Measurements from ENCODE around the gene IHH. TPM values are rescaled to one million over a fixed set of nuclear protein-coding genes. Genes with fewer than 3 reads are reported as not detected.
A peak's percentile ranks its signal among the peaks of the same experiment; 100 is the strongest.

IHH gene
- total RNA-seq, 1 donor from 2014 or later: 0.18 TPM

- TF ChIP-seq, protein P1, sequence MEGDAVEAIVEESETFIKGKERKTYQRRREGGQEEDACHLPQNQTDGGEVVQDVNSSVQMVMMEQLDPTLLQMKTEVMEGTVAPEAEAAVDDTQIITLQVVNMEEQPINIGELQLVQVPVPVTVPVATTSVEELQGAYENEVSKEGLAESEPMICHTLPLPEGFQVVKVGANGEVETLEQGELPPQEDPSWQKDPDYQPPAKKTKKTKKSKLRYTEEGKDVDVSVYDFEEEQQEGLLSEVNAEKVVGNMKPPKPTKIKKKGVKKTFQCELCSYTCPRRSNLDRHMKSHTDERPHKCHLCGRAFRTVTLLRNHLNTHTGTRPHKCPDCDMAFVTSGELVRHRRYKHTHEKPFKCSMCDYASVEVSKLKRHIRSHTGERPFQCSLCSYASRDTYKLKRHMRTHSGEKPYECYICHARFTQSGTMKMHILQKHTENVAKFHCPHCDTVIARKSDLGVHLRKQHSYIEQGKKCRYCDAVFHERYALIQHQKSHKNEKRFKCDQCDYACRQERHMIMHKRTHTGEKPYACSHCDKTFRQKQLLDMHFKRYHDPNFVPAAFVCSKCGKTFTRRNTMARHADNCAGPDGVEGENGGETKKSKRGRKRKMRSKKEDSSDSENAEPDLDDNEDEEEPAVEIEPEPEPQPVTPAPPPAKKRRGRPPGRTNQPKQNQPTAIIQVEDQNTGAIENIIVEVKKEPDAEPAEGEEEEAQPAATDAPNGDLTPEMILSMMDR (IDR thresholded peaks at IDR 0.05; ENCODE audit: unreplicated experiment): no peak
- Mint-ChIP-seq H3K36me3 (peaks cover 9% of the 10 kb centered on the region), H3K4me3 (no peak overlapping the region), H3K27ac (no peak overlapping the region), H3K27me3 (ENCODE audit: low read depth) (peaks cover 2% of the 10 kb centered on the region), H3K9me3 (no peaks in the 10 kb centered on the region), H3K4me1 (no peaks in the 10 kb centered on the region)
- DNase-seq (ENCODE audit: low spot score in 2 of 2, unreplicated experiment in 2 of 2): no peak
These were observed 15.5 kb upstream of the IHH start for GRCh38 chr2:219076253-219076652.

- TF ChIP-seq, protein P1 (IDR thresholded peaks at IDR 0.05; ENCODE audit: unreplicated experiment): peak; percentile 38
- Mint-ChIP-seq H3K27ac (no peak overlapping the region), H3K36me3 (peaks cover 9% of the 10 kb centered on the region), H3K4me3 (no peak overlapping the region), H3K27me3 (ENCODE audit: low read depth) (peaks cover 4% of the 10 kb centered on the region), H3K4me1 (no peaks in the 10 kb centered on the region), H3K9me3 (no peaks in the 10 kb centered on the region)
- no peak for DNase-seq (ENCODE audit: low spot score in 2 of 2, unreplicated experiment in 2 of 2)
These were observed 12.8 kb upstream of the IHH start for GRCh38 chr2:219073413-219074129.

DNA sequence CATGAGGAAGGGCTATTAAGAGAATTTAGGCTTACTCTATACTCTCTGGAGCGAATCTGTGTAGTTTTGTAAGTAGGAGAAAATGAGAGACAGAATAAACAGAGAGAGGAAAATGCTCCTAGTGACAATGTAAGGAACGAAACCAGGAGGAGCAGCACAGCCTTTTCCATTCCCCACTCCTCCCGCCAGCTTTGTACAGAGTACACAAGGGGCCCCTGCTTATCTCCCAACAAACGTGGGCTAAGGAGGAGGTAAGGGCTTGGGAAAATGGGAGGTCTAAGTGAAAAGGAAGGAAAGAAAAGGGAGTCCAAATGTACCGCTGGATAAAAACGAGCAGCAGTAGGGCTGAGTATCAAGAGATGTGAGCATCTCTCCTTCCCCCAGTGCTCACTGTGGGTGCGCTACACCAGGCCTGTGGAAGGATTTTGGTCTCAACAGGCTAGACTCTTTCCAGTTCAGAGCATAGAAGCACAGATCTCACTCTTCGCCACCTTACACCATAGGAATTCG, 12.1 kb upstream of the IHH start:
- Mint-ChIP-seq H3K27me3 (ENCODE audit: low read depth) (peaks cover 7% of the 10 kb centered on the region), H3K4me1 (no peaks in the 10 kb centered on the region), H3K9me3 (no peaks in the 10 kb centered on the region), H3K27ac (no peak overlapping the region), H3K36me3 (peaks cover 9% of the 10 kb centered on the region), H3K4me3 (no peak overlapping the region)
- DNase-seq (ENCODE audit: low spot score in 2 of 2, unreplicated experiment in 2 of 2): no peak
- TF ChIP-seq, protein P1 (IDR thresholded peaks at IDR 0.05; ENCODE audit: unreplicated experiment): no peak

GRCh38 chr2:219071131-219071816, 10.6 kb upstream of the IHH start:
- peaks cover 9% of the 10 kb centered on the region for H3K36me3 Mint-ChIP-seq
- no peak overlapping the region for H3K27ac Mint-ChIP-seq
- no peak for DNase-seq (ENCODE audit: low spot score in 2 of 2, unreplicated experiment in 2 of 2)
- peaks cover 15% of the 10 kb centered on the region for H3K27me3 Mint-ChIP-seq (ENCODE audit: low read depth)
- no peak overlapping the region for H3K4me3 Mint-ChIP-seq
- TF ChIP-seq, protein P1 (IDR thresholded peaks at IDR 0.05; ENCODE audit: unreplicated experiment): no peak
- no peaks in the 10 kb centered on the region for H3K9me3 Mint-ChIP-seq
- no peaks in the 10 kb centered on the region for H3K4me1 Mint-ChIP-seq

DNA sequence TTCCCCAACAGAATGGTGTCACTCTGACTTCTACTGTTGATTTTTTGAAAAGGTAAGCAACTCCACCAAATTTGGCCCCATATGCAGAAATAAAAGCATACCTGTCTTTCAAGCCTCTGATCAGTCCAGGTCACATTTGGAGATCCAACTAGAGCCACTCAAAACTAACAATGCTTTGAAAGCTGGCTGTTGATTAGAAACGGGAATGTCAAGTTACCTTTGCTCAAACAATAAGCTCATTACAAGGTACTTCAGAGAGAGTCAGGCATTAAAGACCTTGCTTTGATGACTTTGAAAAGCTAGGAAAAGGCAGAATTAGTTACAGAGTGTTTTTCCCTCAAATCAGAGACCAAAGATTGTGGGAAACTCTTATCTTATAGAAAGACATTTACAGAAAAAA, 4.8 kb upstream of the IHH start:
- Mint-ChIP-seq H3K4me1 (no peaks in the 10 kb centered on the region), H3K36me3 (no peaks in the 10 kb centered on the region), H3K9me3 (no peaks in the 10 kb centered on the region), H3K27me3 (ENCODE audit: low read depth) (peaks cover 67% of the 10 kb centered on the region), H3K27ac (no peak overlapping the region), H3K4me3 (no peak overlapping the region)
- no peak for DNase-seq (ENCODE audit: low spot score in 2 of 2, unreplicated experiment in 2 of 2)
- TF ChIP-seq, protein P1 (IDR thresholded peaks at IDR 0.05; ENCODE audit: unreplicated experiment): no peak
